NCI-H2081 (cell line): ENCODE data around the gene DNAH17.

Source experiments
- DNase-seq, 2 experiments: peaks; one replicate each; lab custom pipeline; 2025; lab: John Stamatoyannopoulos, UW

DNAH17 gene

DNA sequence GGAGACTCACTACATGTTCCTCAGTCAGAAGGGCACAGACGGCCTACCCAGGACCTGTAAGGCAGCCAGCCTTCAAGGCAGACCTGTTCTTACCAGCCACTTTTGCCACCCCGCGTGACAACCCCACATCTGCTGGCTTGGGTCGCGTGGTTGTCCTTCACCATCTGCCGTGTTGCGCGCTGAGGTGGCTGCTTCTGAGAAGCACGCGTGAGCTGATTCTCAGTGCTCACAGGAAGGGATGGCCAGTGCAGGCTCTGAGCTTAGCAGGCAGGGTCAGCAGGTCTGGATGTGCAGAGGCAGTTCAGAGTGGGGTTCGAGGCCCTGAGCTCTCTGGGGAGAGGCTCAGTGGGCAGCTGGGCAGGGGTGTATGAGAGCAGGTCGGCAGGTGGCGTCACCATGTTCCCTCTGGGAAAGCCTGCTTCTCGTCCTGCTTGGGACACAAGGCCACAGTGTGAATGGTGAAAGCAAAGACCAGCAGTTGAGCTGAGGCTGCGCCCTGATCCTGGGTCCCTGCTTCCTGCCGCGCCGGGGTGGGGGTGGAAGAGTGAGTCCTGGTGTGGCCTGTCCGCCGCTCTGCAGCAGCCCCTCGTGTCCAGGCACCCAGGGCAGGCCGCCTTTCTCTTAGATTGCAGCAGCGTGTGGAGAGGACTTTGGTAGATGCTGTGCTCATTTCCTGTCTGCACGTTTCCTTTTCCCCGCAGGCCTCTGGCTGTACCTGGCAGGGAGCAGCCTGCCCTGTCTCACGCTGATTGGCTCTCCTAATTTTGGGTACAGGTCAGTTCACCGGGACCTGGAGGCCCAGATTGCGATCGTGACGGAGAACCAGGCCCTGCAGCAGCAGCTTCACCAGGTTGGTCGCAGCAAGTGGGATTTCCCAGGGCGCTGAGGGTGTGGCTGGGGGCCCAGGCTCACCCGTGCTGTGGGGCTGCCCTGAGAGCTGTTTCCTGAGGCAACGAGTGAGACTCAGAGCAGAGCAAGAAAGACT, 162.7 kb downstream of the DNAH17 start:
- no peak for DNase-seq

DNA sequence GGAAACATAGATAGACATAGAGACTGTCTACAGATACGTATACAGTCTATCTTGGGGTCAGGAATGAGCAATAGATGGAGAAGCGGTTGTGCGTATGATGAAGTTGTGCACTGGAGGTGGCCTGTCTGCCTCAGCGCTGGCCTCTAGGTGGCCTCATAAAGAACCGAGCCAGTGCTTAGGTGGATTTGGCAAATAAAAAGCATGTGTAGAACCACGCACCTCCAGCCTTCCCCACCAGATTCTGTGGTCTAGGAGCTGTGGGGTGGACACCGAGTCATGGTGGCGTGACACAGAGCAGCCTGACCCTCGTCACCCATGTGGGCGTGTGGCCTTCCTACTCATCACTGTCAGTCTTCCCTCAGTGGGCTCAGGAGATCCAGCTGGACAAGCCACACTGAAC, 164.8 kb downstream of the DNAH17 start:
- DNase-seq = no peak

DNA sequence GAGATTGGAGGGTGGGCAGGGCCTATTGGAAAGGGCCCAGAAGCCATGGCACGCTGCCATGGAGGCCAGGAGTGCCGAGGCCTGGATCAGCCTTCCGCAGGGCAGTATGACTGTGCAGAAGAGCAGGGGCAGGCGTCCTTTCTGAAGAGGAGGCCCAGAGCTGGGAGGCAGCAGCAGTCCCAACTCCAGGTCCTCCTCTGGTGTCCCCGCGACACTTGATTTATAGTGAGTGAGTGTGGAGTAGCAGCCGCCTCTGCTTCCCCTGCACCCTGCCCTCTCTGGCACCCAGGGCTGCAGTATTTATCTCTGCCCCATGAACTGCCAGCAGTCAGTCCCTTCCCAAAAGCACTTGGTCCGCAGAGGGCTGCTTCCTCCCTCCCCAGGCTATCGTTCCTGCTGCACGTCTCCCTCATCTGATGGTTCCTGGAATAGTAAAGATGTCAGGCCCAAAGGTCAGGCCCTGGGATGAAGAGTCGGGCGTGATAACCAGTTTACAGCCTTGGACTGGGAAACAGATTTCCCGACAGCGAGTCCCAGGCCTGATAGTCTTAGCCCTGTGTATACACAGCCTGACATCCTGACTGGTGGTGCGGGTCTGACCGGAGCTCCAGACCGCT, 165.8 kb downstream of the DNAH17 start:
- DNase-seq = no peak

DNA sequence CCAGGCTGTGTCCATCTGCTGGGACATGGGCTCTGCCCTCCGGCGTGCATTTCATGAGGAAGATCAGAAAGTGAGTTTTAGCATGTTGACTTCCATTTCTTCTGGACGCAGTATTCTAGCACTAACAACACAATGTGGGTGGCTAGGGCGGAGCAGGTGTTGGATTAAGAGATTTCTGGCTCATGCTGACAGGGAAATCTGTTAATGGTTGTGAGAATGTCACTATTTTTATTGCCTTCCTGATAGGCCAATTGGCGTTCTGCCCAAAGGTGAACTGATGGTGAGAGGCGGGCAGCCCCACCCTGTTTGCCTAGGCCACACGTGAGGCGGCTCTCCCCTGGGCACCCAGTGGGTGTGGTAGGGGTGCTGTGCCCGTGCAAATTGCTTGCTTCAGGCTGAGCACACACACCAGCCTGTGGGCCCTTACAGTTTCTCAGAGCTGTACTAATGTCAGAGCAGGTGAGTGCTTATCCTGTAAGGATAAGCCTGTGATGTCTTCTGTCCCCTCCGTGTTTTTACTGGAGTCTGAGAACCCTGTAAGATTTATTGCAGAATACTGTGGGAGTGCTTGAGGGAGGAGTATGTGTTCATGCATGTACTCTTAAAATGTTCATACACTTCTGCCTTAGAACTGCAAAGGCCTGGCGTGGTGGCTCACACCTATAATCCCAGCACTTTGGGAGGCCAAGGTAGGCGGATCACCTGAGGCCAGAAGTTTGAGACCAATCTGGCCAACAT, 167.8 kb downstream of the DNAH17 start:
- DNase-seq = peak; percentile 92 to 98

DNA sequence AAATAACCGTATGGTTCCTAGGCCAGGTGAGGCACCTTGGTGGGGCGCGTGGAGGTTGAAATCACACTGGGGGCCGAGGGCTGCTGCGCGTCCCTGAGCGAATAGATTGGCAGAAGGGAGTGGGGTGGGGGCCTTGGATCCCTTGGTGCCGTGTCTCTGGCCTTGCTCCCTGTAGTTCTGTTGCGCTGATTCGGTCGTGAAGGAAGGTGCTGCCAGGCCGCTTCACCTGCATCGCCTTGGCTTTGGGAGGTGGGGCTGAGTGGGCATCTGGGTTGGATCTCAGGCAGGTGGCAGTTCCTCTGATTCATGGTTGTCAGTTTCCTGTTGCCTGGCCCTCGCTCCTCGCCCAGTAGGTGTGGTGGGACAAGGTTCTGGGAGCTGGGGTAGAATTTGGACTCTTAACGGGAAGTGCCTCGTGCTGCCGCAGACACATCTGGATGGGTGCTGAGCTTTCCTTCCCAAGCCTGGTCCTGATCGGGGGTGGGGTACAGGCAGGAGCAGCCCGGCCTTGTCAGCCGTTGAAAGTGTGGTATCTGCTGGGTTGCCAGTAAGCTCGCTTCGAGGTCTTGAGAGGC, 168.6 kb downstream of the DNAH17 start:
- DNase-seq = peak in 1 of 2 experiments; percentile 47

DNA sequence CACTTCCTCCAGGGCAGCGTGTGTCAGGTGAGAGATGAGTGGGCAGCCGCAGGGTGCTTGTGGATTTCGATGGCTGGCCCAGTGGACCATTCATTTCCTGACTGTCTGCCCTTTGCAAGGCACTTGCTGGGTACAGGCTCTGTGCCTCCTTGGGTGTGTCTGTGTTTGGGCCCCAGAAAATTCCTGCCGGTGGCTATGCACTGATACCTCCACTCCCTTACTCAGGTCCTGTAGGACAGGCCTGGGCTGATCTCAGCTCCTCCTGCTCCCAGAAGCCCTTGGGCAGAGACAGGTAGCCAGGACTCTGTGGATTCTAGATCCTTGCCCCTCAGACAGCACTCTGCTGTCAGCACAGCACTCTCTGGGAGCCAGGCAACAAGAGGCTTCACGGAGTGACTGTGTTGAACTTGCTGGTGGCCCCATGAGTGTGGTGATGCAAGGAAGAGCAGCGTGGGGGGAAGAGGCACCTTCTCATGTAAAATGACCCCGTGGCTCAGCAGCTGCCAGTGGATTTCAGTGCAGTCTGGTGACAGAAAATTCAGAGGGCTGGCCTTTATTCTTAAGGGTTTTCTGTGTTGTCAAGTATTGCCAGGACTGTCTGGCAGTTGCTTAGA, 169.7 kb downstream of the DNAH17 start:
- DNase-seq = no peak

DNA sequence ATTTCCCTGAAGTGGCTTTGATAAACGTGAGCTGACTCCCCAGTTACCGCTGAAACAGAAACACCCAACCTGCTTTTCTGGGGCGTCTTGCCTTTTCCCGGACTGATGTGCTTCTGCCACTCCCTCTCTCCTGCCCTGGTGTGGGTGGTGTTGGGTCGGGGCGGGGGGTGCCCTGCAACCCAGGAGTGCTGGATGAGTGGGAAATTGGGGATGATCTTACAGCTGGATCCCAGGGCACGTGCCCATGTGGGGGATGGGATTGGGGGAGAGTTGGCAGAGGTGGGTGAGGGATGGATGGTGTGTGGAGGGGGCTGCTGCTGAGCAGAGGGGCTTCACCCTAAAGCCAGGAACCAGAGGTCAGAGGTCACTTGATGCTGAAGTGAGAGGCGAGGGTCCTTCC, 170.3 kb downstream of the DNAH17 start:
- no peak for DNase-seq

DNA sequence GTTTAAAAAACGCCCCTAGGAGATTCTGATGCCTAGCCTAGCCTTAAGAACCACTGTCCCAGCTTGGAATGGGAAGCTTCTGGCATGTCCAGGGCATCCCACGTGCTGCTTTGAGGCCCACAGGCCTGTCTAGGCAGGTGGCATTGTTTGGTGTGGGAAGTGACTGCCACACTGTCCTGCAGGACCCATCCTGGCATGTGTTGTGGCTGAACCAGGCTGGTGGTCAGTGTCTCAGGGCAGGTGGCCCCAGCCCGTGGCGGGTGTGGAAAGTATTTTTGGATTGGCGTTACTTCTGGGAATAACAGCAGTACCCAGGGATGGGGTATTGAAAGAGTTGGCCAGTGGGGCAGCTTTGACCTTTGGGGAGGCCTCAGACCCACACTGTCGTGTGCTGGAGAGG, 170.8 kb downstream of the DNAH17 start:
- DNase-seq = no peak

DNA sequence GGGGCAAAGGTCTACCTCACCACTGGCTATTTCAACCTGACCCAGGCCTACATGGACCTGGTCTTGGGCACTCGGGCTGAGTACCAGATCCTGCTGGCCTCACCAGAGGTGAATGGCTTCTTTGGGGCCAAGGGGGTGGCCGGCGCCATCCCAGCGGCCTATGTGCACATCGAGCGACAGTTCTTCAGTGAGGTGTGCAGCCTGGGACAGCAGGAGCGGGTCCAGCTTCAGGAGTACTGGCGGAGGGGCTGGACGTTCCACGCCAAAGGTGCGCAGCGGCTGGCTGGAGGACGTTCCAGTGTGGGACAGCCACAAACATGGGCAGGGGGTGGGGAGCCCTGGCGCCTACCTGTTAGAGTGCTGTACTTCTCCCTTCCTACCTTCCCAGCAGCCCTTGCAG, 173.4 kb downstream of the DNAH17 start:
- no peak for DNase-seq

DNA sequence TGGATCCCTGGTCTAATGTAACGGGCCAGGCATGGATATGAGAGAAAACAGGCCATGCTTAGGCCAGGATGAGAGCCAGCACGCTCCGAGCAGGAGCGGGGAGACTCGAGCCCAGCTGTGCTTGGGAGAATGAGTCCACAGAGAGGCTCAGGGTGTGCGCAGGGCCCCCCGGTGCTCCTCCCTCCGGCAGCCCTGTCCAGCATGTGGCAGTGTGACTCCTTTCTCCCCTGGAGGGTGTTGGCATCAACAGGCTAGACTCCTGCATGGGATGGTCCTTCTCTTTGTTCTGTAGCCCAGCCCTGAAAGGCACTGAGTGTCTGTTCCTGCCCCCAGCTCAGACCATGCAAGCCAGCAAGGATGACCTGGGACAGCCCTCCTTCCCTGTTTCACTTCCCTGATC, 175.3 kb downstream of the DNAH17 start:
- DNase-seq = no peak

DNA sequence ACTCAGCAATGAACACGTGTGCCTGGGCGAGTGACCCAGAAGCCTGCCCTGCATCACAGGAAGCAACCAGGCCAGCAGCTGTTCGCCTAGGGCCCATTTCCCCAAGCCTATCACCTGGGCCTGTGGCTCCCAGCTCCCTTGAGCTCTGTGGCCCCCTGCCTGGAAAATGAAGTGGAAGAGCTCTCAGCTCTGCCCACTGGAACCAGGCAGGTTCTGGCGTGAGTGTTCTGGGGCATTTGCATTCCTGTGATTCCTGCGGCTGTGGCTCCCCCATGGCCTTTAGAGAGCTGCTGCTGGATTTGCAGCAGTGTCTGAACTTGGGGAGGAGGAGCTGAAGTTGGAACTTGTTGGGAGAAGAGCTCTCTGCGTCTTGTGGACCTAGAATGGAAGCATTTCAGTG, 175.9 kb downstream of the DNAH17 start:
- no peak for DNase-seq

DNA sequence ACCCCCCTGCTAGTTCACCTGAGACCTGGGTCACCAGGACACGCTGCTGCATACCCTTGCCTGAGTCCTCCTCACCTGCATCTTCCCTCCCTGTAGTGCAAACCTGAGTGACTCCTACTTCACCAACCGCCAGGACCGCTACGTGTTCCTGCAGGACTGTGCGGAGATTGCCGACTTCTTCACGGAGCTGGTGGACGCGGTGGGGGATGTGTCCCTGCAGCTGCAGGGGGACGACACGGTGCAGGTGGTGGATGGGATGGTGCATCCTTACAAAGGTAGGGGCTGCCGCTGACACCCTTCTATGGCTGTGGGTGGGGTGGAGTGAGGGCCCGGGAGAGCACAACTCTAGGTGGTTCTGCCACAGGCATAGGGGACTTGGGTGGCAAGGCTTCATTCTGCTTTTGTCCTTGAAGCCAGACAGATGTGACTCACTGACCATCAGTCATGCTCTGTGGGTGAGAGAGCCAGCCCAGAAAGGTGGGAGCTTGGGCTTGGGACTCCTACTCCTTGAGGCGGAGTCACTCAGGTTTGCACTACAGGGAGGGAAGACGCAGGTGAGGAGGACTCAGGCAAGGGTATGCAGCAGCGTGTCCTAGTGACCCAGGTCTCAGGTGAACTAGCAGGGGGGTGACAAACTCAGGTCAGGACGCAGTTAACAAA, 176.5 kb downstream of the DNAH17 start:
- no peak for DNase-seq

DNA sequence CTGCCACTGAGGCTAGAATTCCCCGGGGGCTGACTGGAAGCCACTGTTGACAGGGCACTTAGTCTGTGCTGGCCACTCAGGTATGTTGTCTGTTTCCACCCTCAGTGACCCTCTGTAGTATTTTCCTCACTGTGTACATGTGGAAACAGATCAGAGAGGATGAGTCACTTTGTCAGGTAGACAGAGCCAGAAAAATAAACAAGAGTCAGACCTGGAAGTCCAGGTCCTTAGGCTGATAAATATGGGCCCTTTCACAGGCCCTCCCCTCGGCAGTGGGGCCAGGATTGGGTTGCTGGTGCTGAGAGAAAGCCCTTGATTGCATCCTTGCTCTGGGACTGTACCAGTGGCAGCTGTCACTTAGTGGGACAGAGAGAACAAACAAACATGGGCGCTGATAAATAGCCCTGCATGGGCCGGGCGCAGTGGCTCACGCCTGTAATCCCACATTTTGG, 177.5 kb downstream of the DNAH17 start:
- no peak for DNase-seq

DNA sequence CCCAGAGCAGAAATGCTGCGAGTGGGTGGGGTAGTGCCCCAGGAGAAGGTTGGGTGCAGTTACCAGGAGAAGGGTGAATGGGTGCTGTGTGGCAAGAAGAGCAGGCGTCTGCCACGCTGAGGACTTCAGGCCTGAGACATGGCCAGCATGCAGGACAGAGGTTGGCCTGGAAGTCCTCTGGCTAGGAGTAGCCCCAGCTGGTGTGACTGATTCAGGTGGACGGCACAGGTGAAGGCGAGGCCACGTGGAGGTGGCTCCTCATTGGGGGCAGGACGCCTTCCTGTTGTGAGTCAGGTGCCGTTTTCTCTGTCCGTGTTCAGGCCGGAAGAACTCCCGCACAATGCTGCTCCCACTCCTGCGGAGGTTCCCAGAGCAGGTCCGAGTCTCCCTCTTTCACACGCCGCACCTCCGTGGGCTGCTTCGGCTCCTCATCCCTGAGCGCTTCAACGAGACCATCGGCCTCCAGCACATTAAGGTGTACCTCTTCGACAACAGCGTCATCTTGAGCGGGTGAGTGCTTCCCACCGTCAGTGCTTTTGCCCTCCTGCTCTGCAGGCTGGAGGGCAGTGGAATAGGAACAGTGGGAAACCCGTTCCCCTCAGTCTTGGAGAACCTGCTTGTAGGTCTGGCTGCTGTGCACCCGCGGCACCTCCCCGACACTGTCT, 178.0 kb downstream of the DNAH17 start:
- DNase-seq = no peak

DNA sequence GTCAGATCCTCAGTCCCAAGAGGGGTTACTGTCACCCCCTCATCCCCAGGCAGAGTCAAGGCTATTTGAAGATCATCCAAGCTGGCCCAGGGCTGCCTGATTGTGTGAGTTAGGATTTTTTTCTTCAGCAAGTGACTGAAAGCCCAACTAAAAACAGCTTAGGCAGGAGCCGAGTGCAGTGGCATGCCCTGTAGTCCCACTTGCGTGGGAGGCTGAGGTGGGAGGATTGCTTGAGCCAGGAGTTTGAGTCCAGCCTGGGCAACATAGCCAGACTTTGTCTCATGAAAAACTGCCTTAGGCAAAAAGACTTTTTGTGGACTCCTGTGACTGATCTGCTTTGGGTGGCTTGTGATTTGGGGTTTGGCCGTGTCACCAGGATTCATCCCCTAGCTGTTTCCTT, 178.8 kb downstream of the DNAH17 start:
- no peak for DNase-seq

DNA sequence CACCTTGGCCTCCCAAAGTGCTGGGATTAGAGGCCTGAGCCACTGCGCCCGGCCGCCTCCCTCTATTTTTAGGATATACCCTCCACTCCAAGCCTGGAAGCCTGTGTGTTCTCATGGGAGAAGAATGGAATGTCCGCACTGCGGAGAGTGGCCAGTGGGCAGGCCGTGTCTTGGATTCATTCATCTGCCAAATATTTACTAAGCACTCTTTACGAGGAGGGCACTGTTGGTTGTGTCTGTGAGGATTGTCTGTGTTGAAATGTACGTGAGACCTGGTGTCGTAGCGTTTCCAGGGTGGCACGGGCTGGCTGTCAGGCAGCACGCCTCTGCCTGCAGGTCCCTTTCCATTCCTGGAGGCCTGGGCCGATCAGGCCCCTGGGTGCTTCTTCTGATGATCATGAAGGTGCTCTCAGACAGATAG, 179.5 kb downstream of the DNAH17 start:
- no peak for DNase-seq

DNA sequence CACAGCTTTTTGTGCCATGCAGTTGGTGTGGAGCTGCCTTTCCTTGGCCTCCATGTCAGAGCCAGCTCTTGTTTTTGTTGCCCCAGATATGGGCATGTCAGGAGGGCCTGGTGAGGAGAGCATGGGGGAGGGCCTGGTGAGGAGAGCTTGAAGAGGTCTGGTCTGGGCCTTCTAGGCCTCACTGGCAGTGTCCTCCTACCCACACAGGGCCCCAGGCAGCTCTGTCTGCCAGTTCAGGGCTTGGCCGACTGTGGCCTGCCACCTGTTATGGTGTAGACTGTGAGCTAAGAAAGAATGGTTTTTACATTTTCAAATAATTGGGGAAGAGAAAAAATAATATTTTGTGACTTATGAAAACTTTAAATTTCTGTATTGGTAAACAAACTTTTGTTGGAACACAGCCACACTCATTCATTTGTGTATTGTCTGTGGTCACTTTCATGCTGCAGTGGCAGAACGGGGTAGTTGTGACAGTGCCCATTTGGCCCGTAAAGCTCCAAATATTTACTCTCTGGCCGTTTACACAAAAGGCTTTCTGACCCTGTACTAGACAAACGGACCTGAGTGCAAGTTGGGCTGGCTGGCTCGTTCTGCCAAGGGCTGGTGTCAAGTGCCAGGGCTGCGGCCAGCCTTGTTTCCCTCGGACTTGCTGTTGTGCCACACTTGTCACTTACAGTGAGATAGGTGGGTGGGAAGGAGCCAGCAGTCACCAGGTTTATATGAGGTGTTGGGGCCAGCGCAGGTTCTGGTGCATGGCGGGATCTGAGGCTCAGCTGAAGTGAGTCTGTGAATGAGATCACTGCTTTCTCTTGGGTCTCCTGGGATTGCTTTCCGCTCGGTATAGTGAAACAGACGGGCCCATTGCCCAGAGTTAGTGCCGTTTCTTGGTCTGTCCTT, 180.5 kb downstream of the DNAH17 start:
- DNase-seq = no peak

DNA sequence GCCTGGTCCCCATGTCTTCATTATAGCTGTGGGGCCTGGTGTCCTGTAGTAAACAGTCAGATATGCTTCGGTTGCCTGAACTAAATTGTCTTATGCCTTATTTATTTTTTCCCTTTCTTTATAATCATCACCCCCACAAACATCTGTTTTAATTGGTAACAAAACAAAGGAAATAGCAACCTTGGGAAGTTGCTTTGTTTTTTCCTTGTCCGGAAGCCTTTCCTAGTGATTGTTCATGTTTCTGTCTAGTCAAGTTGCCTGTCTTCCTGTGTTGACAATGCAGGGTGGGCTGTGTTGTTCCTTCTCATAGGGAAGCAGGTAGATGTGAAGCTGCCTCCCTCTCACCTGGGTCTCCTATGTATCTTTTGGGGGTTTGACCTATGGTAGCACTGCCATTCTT, 182.0 kb downstream of the DNAH17 start:
- DNase-seq = no peak

DNA sequence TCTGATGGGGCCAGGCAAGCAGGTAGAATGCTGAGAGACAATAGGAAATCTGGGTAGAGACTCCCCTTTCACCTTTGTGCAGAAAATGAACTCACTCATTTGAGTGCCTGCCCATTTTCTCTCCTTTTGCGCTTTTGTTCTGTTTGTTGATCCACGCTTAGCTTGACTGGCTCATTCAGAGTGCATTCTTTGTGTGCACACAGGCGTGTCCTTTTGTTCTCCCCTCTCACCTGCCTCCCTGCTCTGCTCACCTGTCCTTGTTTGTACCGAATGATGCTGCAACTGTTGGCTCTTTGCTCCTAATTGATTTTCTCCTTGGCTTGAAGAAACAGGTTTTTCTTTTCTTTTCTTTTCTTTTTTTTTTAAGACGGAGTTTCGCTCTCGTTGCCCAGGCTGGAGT, 183.0 kb downstream of the DNAH17 start:
- DNase-seq = peak; percentile 90 to 98

DNA sequence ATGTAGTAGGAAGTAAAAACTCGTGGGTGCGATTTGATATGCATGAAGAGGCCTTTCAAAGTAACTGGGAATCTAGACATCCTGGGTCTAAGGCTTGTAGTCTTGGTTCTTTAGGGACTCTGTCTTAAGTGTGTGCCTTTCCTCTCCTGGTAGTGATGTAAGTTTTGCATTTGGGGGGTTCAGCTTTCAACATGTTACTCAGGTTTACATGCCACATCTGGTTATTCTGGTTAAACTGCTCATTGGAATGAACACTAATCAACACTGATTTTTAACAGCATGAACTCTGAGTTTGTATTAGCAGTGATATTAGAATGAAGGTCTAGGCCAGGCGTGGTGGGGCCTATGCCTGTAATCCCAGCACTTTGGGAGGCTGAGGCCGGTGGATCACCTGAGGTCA, 183.6 kb downstream of the DNAH17 start:
- no peak for DNase-seq
